CD14-positive monocyte (primary cell): ENCODE measurements around the gene PTPRN2. TPM values are rescaled to one million over a fixed set of nuclear protein-coding genes. Genes with fewer than 3 reads are reported as not detected.

Source experiments
- DNase-seq, 3 donors: peaks; one replicate each; pipeline ENCODE4 v3.0.0-alpha.2; 2011 to 2022
- H2AFZ ChIP-seq: 2 replicates; pipeline ENCODE4 v1.6.0; 2012; ENCODE audit warnings: mild to moderate bottlenecking, low read depth, low read length, inconsistent platforms; ENCODE audit not compliant: insufficient read depth, poor library complexity, severe bottlenecking
- H3K27ac ChIP-seq, 2 donors: 1 replicate in 1 of 2; 2 replicates in 1 of 2; pipeline ENCODE4 v1.5.1; 2012 to 2013; ENCODE audit warnings: low read length in 2 of 2, control low read depth in 1 of 2, inconsistent platforms in 1 of 2, low read depth in 1 of 2, mild to moderate bottlenecking in 1 of 2
- H3K27me3 ChIP-seq, 2 donors: one replicate each; pipeline versions ENCODE4 v1.6.0 to v1.6.1; 2011 to 2013; ENCODE audit warnings: low read length in 2 of 2; ENCODE audit not compliant: control insufficient read depth in 2 of 2, insufficient read depth in 2 of 2
- H3K36me3 ChIP-seq, 2 donors: replicated peaks in 1 of 2; 1 replicate in 1 of 2; 2 replicates in 1 of 2; pipeline versions ENCODE4 v1.5.1 to v1.6.1; 2012 to 2013; ENCODE audit warnings: low read length in 2 of 2, control low read depth in 1 of 2, inconsistent platforms in 1 of 2, mild to moderate bottlenecking in 1 of 2; ENCODE audit not compliant: insufficient read depth in 2 of 2, control insufficient read depth in 1 of 2
- H3K4me1 ChIP-seq, 2 donors: 1 replicate in 1 of 2; 2 replicates in 1 of 2; pipeline versions ENCODE4 v1.5.1 to v1.6.1; 2012 to 2013; ENCODE audit warnings: low read length in 2 of 2, control low read depth in 1 of 2, inconsistent platforms in 1 of 2, mild to moderate bottlenecking in 1 of 2, moderate library complexity in 1 of 2; ENCODE audit not compliant: insufficient read depth in 2 of 2, control insufficient read depth in 1 of 2
- H3K4me2 ChIP-seq: replicated peaks from 2 replicates; pipeline ENCODE3; 2012; ENCODE audit warnings: low read length, moderate library complexity, mild to moderate bottlenecking; ENCODE audit not compliant: poor library complexity, severe bottlenecking; ENCODE audit errors: extremely low read depth
- H3K4me3 ChIP-seq, 3 experiments: fragments of 200-600 bp in 1 of 3; sonication (generic) in 1 of 3; replicated peaks in 1 of 3; 1 replicate in 2 of 3; 2 replicates in 1 of 3; pipeline ENCODE4 v1.5.1; 2011 to 2013; ENCODE audit warnings: low read length in 3 of 3, mild to moderate bottlenecking in 3 of 3, control low read depth in 2 of 3, low read depth in 2 of 3, inconsistent platforms in 1 of 3, moderate library complexity in 1 of 3
- H3K79me2 ChIP-seq: 2 replicates; pipeline ENCODE4 v1.6.0; 2012; ENCODE audit warnings: mild to moderate bottlenecking, control low read depth, inconsistent platforms, low read length, moderate library complexity; ENCODE audit not compliant: insufficient read depth
- H3K9ac ChIP-seq: 2 replicates; pipeline ENCODE4 v1.6.0; 2017; ENCODE audit warnings: low read length, mild to moderate bottlenecking; ENCODE audit not compliant: insufficient read depth, poor library complexity, severe bottlenecking
- H3K9me3 ChIP-seq, 2 donors: replicated peaks in 1 of 2; 1 replicate in 1 of 2; 2 replicates in 1 of 2; pipeline versions ENCODE4 v1.5.1 to v1.6.1; 2012 to 2013; ENCODE audit warnings: low read length in 2 of 2, control low read depth in 1 of 2; ENCODE audit not compliant: control insufficient read depth in 1 of 2, insufficient read depth in 1 of 2
- H4K20me1 ChIP-seq: 2 replicates; pipeline ENCODE4 v1.6.0; 2012; ENCODE audit warnings: mild to moderate bottlenecking, low read length, control low read depth, moderate library complexity; ENCODE audit not compliant: insufficient read depth
- H3K27ac Mint-ChIP-seq, 7 donors: one replicate each; pipeline ENCODE4 v1.8.0; 2020; ENCODE audit warnings: mild to moderate bottlenecking in 7 of 7, mixed read lengths in 7 of 7, moderate library complexity in 6 of 7, inconsistent platforms in 2 of 7
- H3K27me3 Mint-ChIP-seq, 3 donors: one replicate each; pipeline ENCODE4 v1.8.0; 2021 to 2022; ENCODE audit warnings: low read depth in 3 of 3, mild to moderate bottlenecking in 3 of 3, mixed read lengths in 3 of 3, moderate library complexity in 3 of 3, inconsistent platforms in 1 of 3
- H3K36me3 Mint-ChIP-seq, 2 donors: one replicate each; pipeline ENCODE4 v1.8.0; 2020; ENCODE audit warnings: mixed read lengths in 2 of 2, inconsistent platforms in 1 of 2, mild to moderate bottlenecking in 1 of 2
- H3K4me1 Mint-ChIP-seq: one replicate; pipeline ENCODE4 v1.8.0; 2020; ENCODE audit warnings: mild to moderate bottlenecking, mixed read lengths
- H3K4me3 Mint-ChIP-seq, 2 donors: one replicate each; pipeline ENCODE4 v1.8.0; 2020; ENCODE audit warnings: mild to moderate bottlenecking in 2 of 2, mixed read lengths in 2 of 2, moderate library complexity in 1 of 2
- H3K9me3 Mint-ChIP-seq, 7 donors: one replicate each; pipeline ENCODE4 v1.8.0; 2020 to 2022; ENCODE audit warnings: mixed read lengths in 7 of 7, mild to moderate bottlenecking in 6 of 7, moderate library complexity in 6 of 7, inconsistent platforms in 2 of 7
- CTCF ChIP-seq: fragments of 200-600 bp; IDR thresholded peaks from one replicate; pipeline ENCODE4 v1.8.0; 2022; ENCODE audit warnings: antibody characterized with exemption, mild to moderate bottlenecking
- WGBS: methylation state at CpG from one replicate; pipeline ENCODE4 v1.1.5; 2013; ENCODE audit warnings: missing lambda C conversion rate; ENCODE audit not compliant: insufficient coverage; 5-methylcytosine and 5-hydroxymethylcytosine counted together
- intact Hi-C, 2 donors: fragments of 100-400 bp; cut with micrococcal nuclease; formaldehyde crosslinking; loops; one replicate each; pipeline versions ENCODE4 v1.15.0 to v1.15.1; 2023
- polyA plus RNA-seq, 3 donors: library from polyadenylated mRNA; depleted of rRNA in 1 of 3; unstranded in 2 of 3; stranded (reverse) in 1 of 3; fragments of 300-500 nt in 2 of 3; fragments of >200 nt in 1 of 3; fragmentation: Illumina TruSeq in 2 of 3; gene quantifications; 1 replicate in 2 of 3; 2 replicates in 1 of 3; pipeline ENCODE4 v1.2.3, GENCODE V29; 2012 to 2021

PTPRN2 gene
- polyA plus RNA-seq, 3 donors = 0.25 to 1.4 (median 0.97) TPM

- H3K4me1 ChIP-seq = peaks cover 60 to 66% of the 10 kb centered on the region in 2 donors
- peaks cover 15 to 20% of the 10 kb centered on the region in 2 donors for H3K36me3 ChIP-seq
- peaks cover 0 to 3% (median 2%) of the 10 kb centered on the region in 3 donors for H3K27me3 Mint-ChIP-seq
- no peaks in the 10 kb centered on the region for H3K9me3 ChIP-seq
- WGBS = 59% methylated on average over 10 of the region's 22 CpGs
- peaks cover 28 to 35% of the 10 kb centered on the region in 2 donors for H3K36me3 Mint-ChIP-seq
- H4K20me1 ChIP-seq = no peaks in the 10 kb centered on the region
- peak; percentile 21 to 31 (median 29) for DNase-seq
- H3K4me1 Mint-ChIP-seq = peaks cover 69% of the 10 kb centered on the region
- H3K9me3 Mint-ChIP-seq = peaks cover 0 to 2% (median 0%) of the 10 kb centered on the region in 7 donors
- H3K27ac ChIP-seq = peak overlapping the region; percentile 79 to 89
- H3K27ac Mint-ChIP-seq = peak overlapping the region; percentile 90 to 99 (median 98)
- H3K4me3 ChIP-seq = peak overlapping the region; percentile 33 to 89 (median 60)
- peak overlapping the region; percentile 77 for H2AFZ ChIP-seq
- H3K79me2 ChIP-seq = peaks cover 21% of the 10 kb centered on the region
- peak overlapping the region; percentile 59 for H3K9ac ChIP-seq
- H3K4me2 ChIP-seq = peak overlapping the region; percentile 85
- intact Hi-C loops = loop anchor here in 1 of 2 donors (10.0 kb wide), 2 partner anchors 361 to 721 kb away; partner anchors contain the start of gene UBE3C
- no peak for TF ChIP-seq CTCF
- no peaks in the 10 kb centered on the region for H3K27me3 ChIP-seq
- H3K4me3 Mint-ChIP-seq = peak overlapping the region; percentile 85 to 95
These were observed 732.0 kb downstream of the PTPRN2 start for GRCh38 chr7:157855452-157856213.

GRCh38 chr7:157855016-157855415 lies 732.6 kb downstream of the PTPRN2 start:
- Histone ChIP-seq H3K9me3 (no peaks in the 10 kb centered on the region), H3K4me3 (peak overlapping the region; percentile 33 to 89 (median 60)), H3K9ac (peak overlapping the region; percentile 59), H3K4me1 (peaks cover 60 to 66% of the 10 kb centered on the region in 2 donors), H3K79me2 (peaks cover 21% of the 10 kb centered on the region), H3K36me3 (peaks cover 9 to 14% of the 10 kb centered on the region in 2 donors), H2AFZ (peak overlapping the region; percentile 77), H3K27me3 (no peaks in the 10 kb centered on the region), H4K20me1 (no peaks in the 10 kb centered on the region), H3K4me2 (peak overlapping the region; percentile 85), H3K27ac (peak overlapping the region; percentile 79 to 89)
- TF ChIP-seq CTCF = no peak
- Mint-ChIP-seq H3K27ac (peak overlapping the region; percentile 98 to 99 (median 98)), H3K4me1 (peaks cover 70% of the 10 kb centered on the region), H3K36me3 (peaks cover 22 to 29% of the 10 kb centered on the region in 2 donors), H3K4me3 (peak overlapping the region; percentile 85 to 95), H3K27me3 (peaks cover 0 to 3% (median 3%) of the 10 kb centered on the region in 3 donors), H3K9me3 (peaks cover 0 to 2% (median 0%) of the 10 kb centered on the region in 7 donors)
- intact Hi-C loops = loop anchor here in 1 of 2 donors (10.0 kb wide), 2 partner anchors 360 to 720 kb away; partner anchors contain the start of gene UBE3C
- 94% methylated on average over 22 of the region's 22 CpGs for WGBS
- no peak for DNase-seq
